ENCODE measurements around the gene CCDC127.
A peak's percentile ranks its signal among the peaks of the same experiment; 100 is the strongest.

CCDC127 gene

GRCh38 chr5:189976-190365 is 28.0 kb downstream of the CCDC127 start:
- no peak for TF ChIP-seq CTCF (IDR thresholded peaks at IDR 0.05; ENCODE audit: extremely low read depth, missing control alignments)
- DNase-seq (ENCODE audit: low spot score), result no peak

GRCh38 chr5:189486-189885 is 28.5 kb downstream of the CCDC127 start:
- no peak for TF ChIP-seq CTCF (IDR thresholded peaks at IDR 0.05; ENCODE audit: extremely low read depth, missing control alignments)

GRCh38 chr5:188488-189481 is 29.2 kb downstream of the CCDC127 start:
- DNase-seq (ENCODE audit: low spot score), result peak; percentile 96
- peak; percentile 88 for TF ChIP-seq CTCF (IDR thresholded peaks at IDR 0.05; ENCODE audit: extremely low read depth, missing control alignments)

More at GRCh38 chr5:189486-189885, 28.5 kb downstream of the CCDC127 start:
- DNase-seq (ENCODE audit: low spot score), result no peak

GRCh38 chr5:187617-188451 is 30.1 kb downstream of the CCDC127 start:
- no peak for DNase-seq (ENCODE audit: low spot score)
- TF ChIP-seq CTCF (IDR thresholded peaks at IDR 0.05; ENCODE audit: extremely low read depth, missing control alignments), result no peak

GRCh38 chr5:187042-187431 is 30.9 kb downstream of the CCDC127 start:
- no peak for TF ChIP-seq CTCF (IDR thresholded peaks at IDR 0.05; ENCODE audit: extremely low read depth, missing control alignments)
- DNase-seq (ENCODE audit: low spot score), result no peak

- no peak for DNase-seq (ENCODE audit: low spot score)
- TF ChIP-seq CTCF (IDR thresholded peaks at IDR 0.05; ENCODE audit: extremely low read depth, missing control alignments), result no peak
Observed at GRCh38 chr5:186091-187041, 31.6 kb downstream of the CCDC127 start.

Data from GM20000 (cell line).